ENCODE results near the gene ALKAL2.

- TF ChIP-seq CTCF (IDR thresholded peaks at IDR 0.05): no peak
- no peak for TF ChIP-seq POLR2AphosphoS5 (IDR thresholded peaks at IDR 0.05)
- no peak for TF ChIP-seq POLR2A (IDR thresholded peaks at IDR 0.05)
Measured at GRCh38 chr2:281381-281780, 6.5 kb downstream of the ALKAL2 start.

All from sigmoid colon (tissue), 4 donors.